Measurements from ENCODE around the gene OR10K2.
"Not testable (repeated sequence)": the region's sequence is repeated elsewhere in the genome, so short reads cannot be mapped to it uniquely, and the experiment has no call there.

The OR10K2 gene, protein sequence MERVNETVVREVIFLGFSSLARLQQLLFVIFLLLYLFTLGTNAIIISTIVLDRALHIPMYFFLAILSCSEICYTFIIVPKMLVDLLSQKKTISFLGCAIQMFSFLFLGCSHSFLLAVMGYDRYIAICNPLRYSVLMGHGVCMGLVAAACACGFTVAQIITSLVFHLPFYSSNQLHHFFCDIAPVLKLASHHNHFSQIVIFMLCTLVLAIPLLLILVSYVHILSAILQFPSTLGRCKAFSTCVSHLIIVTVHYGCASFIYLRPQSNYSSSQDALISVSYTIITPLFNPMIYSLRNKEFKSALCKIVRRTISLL

GRCh38 chr1:158426137-158426536 lies at the start of gene OR10K2:
Gene OR10K2, minus strand, starts transcription at chr1:158426237. Its CDS starts 5,371 bp downstream, at chr1:158420866.
- DNase-seq = no peak

DNA sequence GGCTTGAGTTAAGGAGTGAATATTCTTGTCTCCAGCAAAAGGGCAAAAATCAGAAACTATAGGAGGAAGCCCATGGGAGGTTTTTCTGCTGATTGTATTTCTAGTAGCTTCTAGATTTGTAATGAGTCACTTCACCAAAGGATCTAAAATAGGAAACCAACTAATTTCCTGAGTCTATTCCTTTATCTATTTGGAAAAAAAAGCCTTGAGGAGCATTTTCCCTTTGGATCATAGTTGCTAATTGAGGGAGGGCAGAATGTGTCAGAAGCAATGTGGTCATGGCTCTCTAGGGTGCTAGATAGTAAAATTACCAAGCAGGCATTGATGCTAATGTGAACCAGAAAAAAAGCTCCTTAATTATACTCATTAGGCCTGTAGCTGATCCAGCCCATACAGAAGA lies 45.9 kb upstream of the OR10K2 start, which contains the start of gene OR10R2:
Gene OR10R2, plus strand, starts transcription at position 301 of the 400 bp plus-strand sequence. CDS start 106 bp downstream, outside the sequence.
- DNase-seq = no peak

GRCh38 chr1:158461534-158461933 lies 35.5 kb upstream of the OR10K2 start, which contains the start of gene OR10K1:
Gene OR10K1, plus strand, starts transcription at chr1:158461834. Its CDS starts 3,728 bp downstream, at chr1:158465562.
- no peak for DNase-seq

DNA sequence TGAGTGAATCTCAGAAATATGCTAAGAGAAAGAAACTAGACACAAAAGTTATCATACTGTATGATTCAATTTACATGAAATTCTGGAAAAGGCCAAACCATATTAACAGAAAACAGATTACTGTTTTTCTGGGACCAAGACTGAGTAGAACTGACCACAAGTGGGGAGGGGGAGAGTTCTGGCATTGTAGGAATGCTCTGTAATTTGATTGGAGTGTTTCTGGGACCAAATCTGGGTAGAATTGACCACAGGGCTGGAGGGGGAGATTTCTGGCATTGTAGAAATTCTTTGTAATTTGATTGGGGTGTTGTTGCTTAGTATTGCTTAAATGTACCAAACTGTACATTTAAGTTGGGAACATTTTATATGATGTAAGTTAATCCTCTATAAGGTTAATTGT lies 32.2 kb upstream of the OR10K2 start:
- DNase-seq = no peak

DNA sequence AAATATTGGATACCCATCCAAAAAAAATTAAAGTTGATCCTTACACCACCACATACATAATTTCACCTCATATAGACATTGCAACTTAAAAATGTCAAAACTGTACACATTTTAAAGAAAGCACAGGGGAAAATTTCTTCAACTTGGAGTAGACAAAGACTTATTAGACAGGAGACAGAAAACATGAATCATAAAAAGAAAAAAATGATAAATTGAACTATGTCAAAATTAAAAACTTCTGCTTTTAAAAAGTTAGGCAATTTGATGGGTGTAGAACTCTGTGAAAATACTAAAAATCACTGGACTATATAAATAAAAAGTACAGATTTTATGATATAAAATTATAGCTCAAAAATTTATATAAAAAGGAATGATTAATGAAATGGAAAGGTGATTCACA lies 31.2 kb upstream of the OR10K2 start:
- DNase-seq = no peak

DNA sequence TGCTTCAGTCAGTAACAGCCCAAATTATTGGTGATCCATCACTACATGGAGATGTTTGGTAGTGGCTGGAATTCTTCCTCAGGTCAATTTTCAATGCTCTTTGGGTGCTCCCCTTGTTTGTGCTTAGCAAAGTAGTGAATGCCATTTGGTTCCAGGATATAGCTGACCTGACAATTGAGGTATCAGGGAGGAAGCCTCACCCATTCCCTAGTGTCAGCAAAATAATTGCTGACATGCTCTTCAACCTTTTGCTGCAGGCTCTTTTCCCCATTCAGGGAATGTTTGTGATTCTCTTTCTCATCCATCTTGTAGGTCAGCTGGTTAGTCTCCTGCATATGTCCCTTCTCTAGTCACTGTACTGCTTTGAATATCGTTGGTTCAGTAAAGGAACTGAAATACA lies 28.5 kb upstream of the OR10K2 start:
- DNase-seq = no peak

- no peak for DNase-seq
Observed at GRCh38 chr1:158445376-158445775, 19.3 kb upstream of the OR10K2 start.

GRCh38 chr1:158434741-158435140 lies 8.7 kb upstream of the OR10K2 start:
- no peak for DNase-seq

DNA sequence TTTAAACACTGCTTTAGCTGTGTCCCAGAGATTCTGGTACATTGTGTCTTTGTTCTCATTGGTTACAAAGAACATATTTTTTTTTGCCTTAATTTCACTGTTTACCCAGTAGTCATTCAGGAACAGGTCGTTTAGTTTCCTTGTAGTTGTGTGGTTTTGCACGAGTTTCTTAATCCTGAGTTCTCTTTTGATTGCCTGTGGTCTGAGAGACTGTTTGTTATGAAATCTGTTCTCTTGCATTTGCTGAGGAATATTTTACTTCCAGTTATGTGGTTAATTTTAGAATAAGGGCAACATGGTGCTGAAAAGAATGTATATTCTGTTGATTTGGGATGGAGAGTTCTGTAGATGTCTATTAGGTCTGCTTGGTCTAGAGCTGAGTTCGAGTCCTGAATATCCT lies 4.1 kb upstream of the OR10K2 start:
- DNase-seq = not testable (repeated sequence)

- no peak for DNase-seq
Observed at GRCh38 chr1:158425027-158425426, 1.0 kb downstream of the OR10K2 start.

- no peak for DNase-seq
Observed at GRCh38 chr1:158422212-158422611, 3.8 kb downstream of the OR10K2 start.

GRCh38 chr1:158417586-158417985 lies 8.5 kb downstream of the OR10K2 start:
- no peak for DNase-seq

DNA sequence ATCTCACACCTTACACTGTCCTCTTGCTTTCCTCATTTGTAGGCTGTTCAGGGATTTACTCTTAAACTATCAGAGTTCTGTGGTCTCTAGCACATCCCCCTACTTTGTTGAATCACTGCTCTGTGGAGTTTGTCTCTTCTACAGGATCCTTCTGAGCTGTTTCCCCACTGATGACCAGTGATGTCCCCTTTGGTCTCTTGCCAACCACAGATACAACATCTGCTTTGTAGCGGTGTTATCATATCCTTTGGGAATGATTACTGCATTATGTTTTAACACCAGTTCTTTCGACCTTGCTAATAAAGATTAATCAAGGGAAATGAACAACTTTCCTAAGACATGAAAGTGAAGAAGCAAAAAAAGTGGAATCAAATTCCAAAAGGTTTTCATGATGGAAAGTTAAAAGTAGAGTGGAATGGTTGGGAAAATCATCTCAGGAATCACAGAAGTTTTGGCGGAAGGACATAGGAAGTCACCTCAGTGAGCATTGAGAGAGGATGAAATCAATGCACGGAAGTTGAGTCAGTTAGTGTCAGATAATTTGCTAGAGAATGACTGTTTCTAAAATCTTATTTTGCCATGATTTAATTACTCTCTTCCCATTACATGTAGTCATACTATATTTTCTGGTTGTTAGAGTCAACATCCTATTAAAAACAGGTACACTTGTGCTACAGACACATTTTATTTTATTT lies 11.2 kb downstream of the OR10K2 start:
- no peak for DNase-seq

DNA sequence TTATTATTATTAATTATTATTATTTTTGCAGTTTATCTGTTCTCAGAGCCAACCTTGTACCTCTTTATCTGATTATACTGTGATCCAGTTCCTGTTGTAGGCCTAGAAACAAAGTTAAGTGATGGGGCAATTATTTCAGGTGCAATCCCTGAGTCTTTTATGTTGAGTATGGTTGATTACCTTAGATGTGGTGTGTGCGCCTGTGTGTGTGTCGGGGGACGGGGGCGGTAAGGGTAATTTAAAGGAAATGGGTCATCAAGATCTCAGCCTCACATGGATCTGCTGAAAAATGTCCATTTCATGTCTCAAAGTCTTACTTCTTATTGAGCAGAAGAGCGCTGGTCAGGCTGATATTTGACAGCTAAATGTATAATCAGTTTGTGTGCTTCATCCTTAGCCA lies 18.9 kb downstream of the OR10K2 start:
- DNase-seq = no peak

- no peak for DNase-seq
Observed at GRCh38 chr1:158400871-158401270, 25.2 kb downstream of the OR10K2 start.

DNA sequence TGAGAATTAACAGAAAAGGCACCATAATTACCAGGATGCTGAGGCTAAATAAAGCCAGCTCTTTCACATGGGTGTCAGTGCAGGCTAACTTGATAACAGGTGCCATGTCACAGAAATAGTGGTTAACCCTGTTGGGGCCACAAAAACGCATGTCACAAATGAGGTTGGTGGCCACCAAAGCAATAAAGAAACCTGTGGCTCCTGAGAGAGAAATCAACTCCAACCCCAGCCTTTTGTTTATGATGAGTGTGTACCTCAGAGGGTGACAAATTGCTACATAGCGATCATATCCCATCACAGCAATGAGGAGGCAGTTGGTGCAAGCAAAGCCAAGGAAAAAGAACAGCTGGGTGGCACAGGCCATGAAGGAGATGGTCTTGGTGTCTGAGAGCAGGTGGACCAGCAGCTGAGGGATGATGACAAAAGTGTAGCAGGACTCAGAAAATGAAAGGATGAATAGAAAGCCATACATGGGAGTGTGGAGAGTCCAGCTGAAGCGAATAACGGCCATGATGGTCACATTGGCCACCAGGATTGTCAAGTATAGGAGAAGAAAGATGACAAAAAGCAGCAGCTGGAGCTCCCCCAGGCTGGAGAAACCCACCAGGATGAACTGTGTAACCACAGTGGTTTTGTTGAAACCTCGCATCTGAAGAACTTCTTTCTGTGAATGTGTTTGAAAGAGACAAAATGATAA lies 27.1 kb downstream of the OR10K2 start, which contains the start of gene OR10T2:
Gene OR10T2, minus strand, starts transcription at position 649 of the 697 bp plus-strand sequence. Its CDS starts 0 bp downstream, at position 649.
- no peak for DNase-seq

GRCh38 chr1:158396646-158397045 lies 29.4 kb downstream of the OR10K2 start:
- DNase-seq = no peak

- no peak for DNase-seq
Observed at GRCh38 chr1:158393476-158393875, 32.6 kb downstream of the OR10K2 start.

DNA sequence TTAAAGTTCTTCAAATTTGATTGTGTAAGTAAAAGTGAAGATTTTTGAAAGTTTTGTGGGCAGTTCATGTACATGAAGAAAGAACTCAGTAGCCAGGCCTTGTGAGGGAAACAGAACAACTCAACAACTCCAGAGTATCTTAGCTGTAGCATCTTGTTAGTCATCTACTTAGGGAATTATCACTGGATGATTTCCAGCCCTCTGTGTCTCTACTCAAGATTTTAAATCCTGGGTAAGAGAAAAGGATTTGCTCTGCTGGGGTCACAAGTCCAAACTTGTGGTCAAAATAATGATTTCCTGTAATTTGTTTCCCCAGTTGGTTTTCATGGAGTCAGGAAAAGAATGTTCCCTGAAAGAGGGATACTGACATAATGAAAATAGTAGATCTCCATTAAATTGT lies 34.9 kb downstream of the OR10K2 start:
- no peak for DNase-seq

- DNase-seq = no peak
Observed at GRCh38 chr1:158390331-158390730, 35.7 kb downstream of the OR10K2 start.

DNA sequence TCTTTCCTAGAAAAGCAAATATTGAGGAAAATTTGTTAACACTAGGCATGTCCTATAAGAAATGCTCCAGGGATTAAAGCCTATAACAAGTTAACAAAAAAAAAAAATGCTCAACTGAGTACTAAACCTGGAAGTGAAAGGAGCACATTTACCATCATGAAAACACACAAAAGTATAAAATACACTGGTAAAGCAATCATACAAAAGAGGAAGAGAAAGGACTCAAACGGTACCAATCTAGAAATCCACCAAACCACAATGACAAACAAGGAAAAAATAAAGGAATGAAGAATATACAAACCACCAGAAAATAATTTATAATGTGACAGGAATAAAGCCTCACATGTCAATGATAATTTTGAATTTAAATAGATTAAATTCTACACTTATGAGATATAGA lies 51.2 kb downstream of the OR10K2 start:
- no peak for DNase-seq

- DNase-seq = not testable (repeated sequence)
Observed at GRCh38 chr1:158374101-158374500, 51.9 kb downstream of the OR10K2 start.

- no peak for DNase-seq
Observed at GRCh38 chr1:158371188-158371953, 54.7 kb downstream of the OR10K2 start.

All from NCI-H2107 (cell line).